ENCODE results near the gene GALNS.

Gene GALNS

GRCh38 chr16:88848557-88848956 lies 8.2 kb downstream of the GALNS start:
- Mint-ChIP-seq H3K9me3 (no peaks in the 10 kb centered on the region), H3K36me3 (ENCODE audit: low read depth) (peaks cover 74% of the 10 kb centered on the region), H3K27ac (no peak overlapping the region), H3K4me3 (no peak overlapping the region), H3K4me1 (ENCODE audit: low read depth) (peaks cover 26% of the 10 kb centered on the region), H3K27me3 (no peaks in the 10 kb centered on the region)
- intact Hi-C loops (cut with micrococcal nuclease), result no loop called here

GRCh38 chr16:88847654-88848053 lies 9.1 kb downstream of the GALNS start:
- H3K36me3 Mint-ChIP-seq (ENCODE audit: low read depth), result peaks cover 82% of the 10 kb centered on the region
- H3K27ac Mint-ChIP-seq, result no peak overlapping the region
- H3K4me1 Mint-ChIP-seq (ENCODE audit: low read depth), result peaks cover 20% of the 10 kb centered on the region
- no peak overlapping the region for H3K4me3 Mint-ChIP-seq
- H3K9me3 Mint-ChIP-seq, result no peaks in the 10 kb centered on the region
- H3K27me3 Mint-ChIP-seq, result no peaks in the 10 kb centered on the region
- intact Hi-C loops (cut with micrococcal nuclease), result no loop called here

- Mint-ChIP-seq H3K36me3 (ENCODE audit: low read depth) (peaks cover 82% of the 10 kb centered on the region), H3K27ac (no peak overlapping the region), H3K9me3 (no peaks in the 10 kb centered on the region), H3K27me3 (no peaks in the 10 kb centered on the region), H3K4me1 (ENCODE audit: low read depth) (peaks cover 19% of the 10 kb centered on the region), H3K4me3 (no peak overlapping the region)
- intact Hi-C loops (cut with micrococcal nuclease), result no loop called here
These were observed 10.7 kb downstream of the GALNS start for GRCh38 chr16:88846088-88846487.

DNA sequence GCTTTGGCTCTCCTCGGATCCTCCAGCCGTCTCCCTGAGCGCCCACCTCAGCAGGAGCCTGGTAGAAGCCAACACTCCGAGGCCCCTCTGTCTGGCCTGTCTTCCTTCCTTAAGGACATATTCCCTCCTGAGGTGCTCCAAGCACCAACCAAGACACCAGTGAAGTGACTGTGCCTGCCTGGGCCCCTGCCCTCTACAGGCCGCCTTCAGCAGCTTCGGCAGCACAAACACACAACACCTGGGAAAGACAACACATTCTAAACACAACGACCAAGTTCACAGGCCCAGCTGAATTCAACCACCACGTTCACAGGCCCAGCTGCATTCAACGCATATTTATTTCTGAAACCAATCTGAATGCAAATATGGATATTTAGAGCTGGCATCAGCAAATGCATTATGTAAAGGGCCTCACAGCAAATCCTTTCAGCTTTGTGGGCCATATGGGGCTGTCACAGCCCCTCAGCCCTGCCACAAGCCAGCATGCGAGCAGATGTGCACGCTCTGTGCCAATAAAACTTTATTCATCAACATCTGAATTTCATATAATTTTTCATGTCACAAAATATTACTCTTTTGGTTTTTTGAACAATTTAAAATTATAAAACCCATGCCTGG lies 12.2 kb downstream of the GALNS start:
- Mint-ChIP-seq H3K4me3 (no peak overlapping the region), H3K4me1 (ENCODE audit: low read depth) (peaks cover 34% of the 10 kb centered on the region), H3K36me3 (ENCODE audit: low read depth) (peaks cover 82% of the 10 kb centered on the region), H3K27ac (no peak overlapping the region), H3K9me3 (no peaks in the 10 kb centered on the region), H3K27me3 (no peaks in the 10 kb centered on the region)
- intact Hi-C loops (cut with micrococcal nuclease), result no loop called here

- Mint-ChIP-seq H3K27ac (no peak overlapping the region), H3K27me3 (no peaks in the 10 kb centered on the region), H3K4me1 (ENCODE audit: low read depth) (peaks cover 34% of the 10 kb centered on the region), H3K4me3 (no peak overlapping the region), H3K36me3 (ENCODE audit: low read depth) (peaks cover 82% of the 10 kb centered on the region), H3K9me3 (no peaks in the 10 kb centered on the region)
- intact Hi-C loops (cut with micrococcal nuclease), result no loop called here
These were observed 13.5 kb downstream of the GALNS start for GRCh38 chr16:88843256-88843655.

GRCh38 chr16:88842806-88843205 lies 13.9 kb downstream of the GALNS start:
- no peak overlapping the region for H3K4me3 Mint-ChIP-seq
- H3K27me3 Mint-ChIP-seq, result no peaks in the 10 kb centered on the region
- intact Hi-C loops (cut with micrococcal nuclease), result no loop called here
- peaks cover 82% of the 10 kb centered on the region for H3K36me3 Mint-ChIP-seq (ENCODE audit: low read depth)
- peaks cover 34% of the 10 kb centered on the region for H3K4me1 Mint-ChIP-seq (ENCODE audit: low read depth)
- no peak overlapping the region for H3K27ac Mint-ChIP-seq
- H3K9me3 Mint-ChIP-seq, result no peaks in the 10 kb centered on the region

DNA sequence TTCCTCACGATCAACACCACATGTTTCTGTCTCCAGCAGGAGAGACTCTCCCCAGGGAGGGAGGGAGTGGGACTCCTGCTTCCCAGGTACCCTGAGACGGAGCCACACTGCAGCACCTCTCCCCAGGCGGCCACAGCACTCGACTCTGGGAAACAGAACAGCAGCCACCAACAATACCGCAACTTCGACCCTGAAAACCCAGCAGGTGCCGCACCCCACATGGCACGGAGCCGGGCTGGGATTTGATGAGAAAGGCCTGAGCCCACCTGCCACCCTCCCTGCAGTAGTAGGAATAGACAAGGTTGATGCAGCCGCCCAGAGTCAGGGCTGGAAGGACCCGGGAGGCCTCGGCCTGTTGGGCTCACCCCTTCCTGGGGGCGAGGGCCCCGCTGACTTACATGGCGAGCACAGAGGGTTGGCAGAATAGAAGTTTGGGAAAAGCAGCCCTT lies 14.4 kb downstream of the GALNS start:
- Mint-ChIP-seq H3K27ac (no peak overlapping the region), H3K27me3 (no peaks in the 10 kb centered on the region), H3K4me3 (no peak overlapping the region), H3K9me3 (no peaks in the 10 kb centered on the region), H3K4me1 (ENCODE audit: low read depth) (peaks cover 34% of the 10 kb centered on the region), H3K36me3 (ENCODE audit: low read depth) (peaks cover 82% of the 10 kb centered on the region)
- intact Hi-C loops (cut with micrococcal nuclease), result no loop called here

DNA sequence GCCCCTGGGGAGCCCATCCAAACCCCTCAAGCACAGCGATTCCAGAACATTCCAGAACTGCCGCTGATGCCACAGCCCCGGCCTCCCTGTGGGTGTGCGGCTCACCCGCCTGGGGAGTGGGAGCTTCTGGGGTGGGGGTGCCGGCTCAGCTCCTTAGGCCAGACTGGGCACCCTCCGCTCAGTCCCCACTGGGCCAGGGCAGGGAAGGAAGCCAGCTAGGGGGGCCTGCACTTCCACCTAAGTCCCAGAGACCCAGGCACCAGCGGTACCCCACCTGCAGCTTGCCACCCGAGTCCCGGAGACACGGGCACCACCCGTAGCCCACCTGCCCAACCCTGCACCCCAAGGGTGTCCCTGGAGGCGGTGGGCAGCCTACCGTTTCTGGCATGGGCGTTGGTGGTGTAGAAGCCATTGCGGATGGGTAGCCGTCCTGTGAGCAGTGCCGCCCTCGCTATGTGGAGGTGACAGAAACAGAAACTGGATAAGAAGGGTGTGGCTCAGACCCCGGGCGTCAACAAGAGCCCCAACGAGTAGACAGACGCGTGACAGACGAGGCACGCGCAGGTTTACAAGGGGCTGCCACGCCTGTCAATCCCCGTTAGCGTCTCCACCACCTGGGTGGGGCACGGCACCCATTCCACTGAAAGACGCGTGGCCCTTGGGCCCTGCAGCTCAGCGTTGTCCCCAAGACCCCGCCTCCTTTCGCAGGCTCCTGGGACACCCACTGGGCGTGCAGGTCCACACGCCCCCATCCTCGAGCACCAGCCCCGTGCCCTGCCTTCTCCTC lies 15.0 kb downstream of the GALNS start:
- Mint-ChIP-seq H3K4me1 (ENCODE audit: low read depth) (peaks cover 34% of the 10 kb centered on the region), H3K27ac (no peak overlapping the region), H3K36me3 (ENCODE audit: low read depth) (peaks cover 82% of the 10 kb centered on the region), H3K9me3 (no peaks in the 10 kb centered on the region), H3K27me3 (no peaks in the 10 kb centered on the region), H3K4me3 (no peak overlapping the region)
- intact Hi-C loops (cut with micrococcal nuclease), result no loop called here

- Mint-ChIP-seq H3K36me3 (ENCODE audit: low read depth) (peaks cover 86% of the 10 kb centered on the region), H3K9me3 (no peaks in the 10 kb centered on the region), H3K27ac (no peak overlapping the region), H3K4me3 (no peak overlapping the region), H3K4me1 (ENCODE audit: low read depth) (peaks cover 28% of the 10 kb centered on the region), H3K27me3 (no peaks in the 10 kb centered on the region)
- intact Hi-C loops (cut with micrococcal nuclease), result no loop called here
These were observed 16.0 kb downstream of the GALNS start for GRCh38 chr16:88840600-88841215.

DNA sequence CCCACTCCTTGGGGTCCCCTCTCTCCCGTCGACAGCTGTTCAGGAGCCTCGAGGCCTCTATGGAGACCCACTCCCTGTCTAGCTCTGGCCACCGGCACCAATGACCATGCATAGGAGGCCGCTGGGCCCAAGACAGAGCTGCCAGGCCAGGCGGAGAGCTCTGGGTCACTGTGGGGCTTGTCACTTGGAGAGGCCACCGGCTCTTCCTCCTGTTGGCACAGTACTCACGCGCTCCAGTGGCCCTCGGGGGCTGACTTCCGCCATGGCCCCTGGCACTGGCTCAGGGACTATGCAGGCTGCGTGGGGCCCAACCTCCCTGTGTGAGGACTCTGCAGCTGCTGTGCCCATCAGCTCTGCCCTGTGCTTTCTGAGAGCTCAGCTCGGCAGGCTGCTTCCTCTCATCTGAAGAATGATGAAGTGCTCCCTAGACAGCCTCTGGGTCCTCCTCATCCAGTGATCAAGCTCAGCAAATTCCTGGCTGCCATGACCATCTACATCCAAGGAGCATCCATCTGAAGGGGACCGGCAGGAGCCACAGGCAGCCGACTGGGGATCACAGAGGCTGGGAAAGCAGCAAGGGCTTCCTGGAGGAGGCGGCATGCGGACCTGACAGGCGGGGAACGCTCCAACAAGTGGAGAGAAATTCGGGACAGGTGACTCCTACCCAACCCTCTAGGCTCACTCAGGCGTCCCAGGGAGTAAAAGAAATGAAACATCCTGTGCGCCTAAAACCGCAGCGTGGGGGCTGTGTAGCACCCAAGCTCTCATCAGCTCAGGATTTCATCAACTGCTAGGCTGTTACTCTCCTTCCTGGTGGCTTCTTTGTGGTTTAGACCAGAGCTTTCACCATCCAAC lies 16.8 kb downstream of the GALNS start:
- intact Hi-C loops (cut with micrococcal nuclease), result no loop called here

GRCh38 chr16:88839026-88839529 lies 17.7 kb downstream of the GALNS start:
- H3K4me1 Mint-ChIP-seq (ENCODE audit: low read depth), result peaks cover 28% of the 10 kb centered on the region
- peaks cover 96% of the 10 kb centered on the region for H3K36me3 Mint-ChIP-seq (ENCODE audit: low read depth)
- no peaks in the 10 kb centered on the region for H3K9me3 Mint-ChIP-seq
- H3K4me3 Mint-ChIP-seq, result no peak overlapping the region
- intact Hi-C loops (cut with micrococcal nuclease), result no loop called here
- no peak overlapping the region for H3K27ac Mint-ChIP-seq
- no peaks in the 10 kb centered on the region for H3K27me3 Mint-ChIP-seq

More for the DNA sequence above, 16.8 kb downstream of the GALNS start:
- H3K27ac Mint-ChIP-seq, result no peak overlapping the region
- H3K36me3 Mint-ChIP-seq (ENCODE audit: low read depth), result peaks cover 93% of the 10 kb centered on the region
- H3K4me1 Mint-ChIP-seq (ENCODE audit: low read depth), result peaks cover 28% of the 10 kb centered on the region
- H3K4me3 Mint-ChIP-seq, result no peak overlapping the region
- no peaks in the 10 kb centered on the region for H3K27me3 Mint-ChIP-seq
- no peaks in the 10 kb centered on the region for H3K9me3 Mint-ChIP-seq

DNA sequence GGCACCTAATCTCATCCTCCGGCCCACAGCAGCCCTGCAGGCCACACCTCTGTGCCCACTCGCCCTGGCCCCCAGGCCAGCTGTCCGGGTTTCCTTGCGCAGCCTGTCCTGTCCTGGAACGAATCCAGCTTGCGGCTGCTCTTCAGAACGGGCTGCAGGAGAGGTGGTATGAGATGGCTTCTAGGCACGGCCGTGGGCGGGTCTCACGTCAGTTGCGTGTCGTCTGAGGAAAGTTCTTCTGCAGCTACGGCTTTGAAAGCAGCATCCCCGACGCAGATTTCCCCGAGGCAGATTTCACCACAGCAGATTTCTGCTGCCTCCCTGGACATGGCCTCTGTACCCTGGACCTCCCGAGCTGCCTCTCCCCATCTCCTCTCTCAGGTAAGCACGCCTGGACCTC lies 18.2 kb downstream of the GALNS start:
- Mint-ChIP-seq H3K4me3 (no peak overlapping the region), H3K36me3 (ENCODE audit: low read depth) (peaks cover 96% of the 10 kb centered on the region), H3K9me3 (no peaks in the 10 kb centered on the region), H3K27ac (no peak overlapping the region), H3K27me3 (no peaks in the 10 kb centered on the region), H3K4me1 (ENCODE audit: low read depth) (peaks cover 28% of the 10 kb centered on the region)
- intact Hi-C loops (cut with micrococcal nuclease), result no loop called here

DNA sequence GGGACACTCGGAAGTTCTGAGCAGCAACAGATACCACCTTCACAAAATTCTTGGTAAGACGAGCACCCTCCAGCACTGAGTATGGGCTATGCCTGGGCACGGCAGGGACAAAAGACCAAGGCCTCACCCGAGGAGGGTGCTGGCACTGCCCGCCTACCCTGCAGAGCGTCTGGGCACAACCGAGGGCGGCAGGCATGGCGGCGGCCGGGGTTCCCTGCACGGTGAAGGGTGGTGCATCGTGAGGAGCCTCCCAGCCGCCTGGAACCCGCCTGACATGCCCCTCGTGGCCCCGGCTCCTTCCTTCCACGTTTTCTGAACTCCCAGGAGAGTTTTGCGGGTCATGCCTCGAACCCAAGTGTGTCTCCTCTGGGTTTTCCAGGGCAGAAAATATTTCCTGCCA lies 18.9 kb downstream of the GALNS start:
- Mint-ChIP-seq H3K27me3 (no peaks in the 10 kb centered on the region), H3K27ac (no peak overlapping the region), H3K4me1 (ENCODE audit: low read depth) (peaks cover 28% of the 10 kb centered on the region), H3K36me3 (ENCODE audit: low read depth) (peaks cover 95% of the 10 kb centered on the region), H3K4me3 (no peak overlapping the region), H3K9me3 (no peaks in the 10 kb centered on the region)
- intact Hi-C loops (cut with micrococcal nuclease), result no loop called here
